ENCODE results near the gene COL13A1.

The COL13A1 gene

DNA sequence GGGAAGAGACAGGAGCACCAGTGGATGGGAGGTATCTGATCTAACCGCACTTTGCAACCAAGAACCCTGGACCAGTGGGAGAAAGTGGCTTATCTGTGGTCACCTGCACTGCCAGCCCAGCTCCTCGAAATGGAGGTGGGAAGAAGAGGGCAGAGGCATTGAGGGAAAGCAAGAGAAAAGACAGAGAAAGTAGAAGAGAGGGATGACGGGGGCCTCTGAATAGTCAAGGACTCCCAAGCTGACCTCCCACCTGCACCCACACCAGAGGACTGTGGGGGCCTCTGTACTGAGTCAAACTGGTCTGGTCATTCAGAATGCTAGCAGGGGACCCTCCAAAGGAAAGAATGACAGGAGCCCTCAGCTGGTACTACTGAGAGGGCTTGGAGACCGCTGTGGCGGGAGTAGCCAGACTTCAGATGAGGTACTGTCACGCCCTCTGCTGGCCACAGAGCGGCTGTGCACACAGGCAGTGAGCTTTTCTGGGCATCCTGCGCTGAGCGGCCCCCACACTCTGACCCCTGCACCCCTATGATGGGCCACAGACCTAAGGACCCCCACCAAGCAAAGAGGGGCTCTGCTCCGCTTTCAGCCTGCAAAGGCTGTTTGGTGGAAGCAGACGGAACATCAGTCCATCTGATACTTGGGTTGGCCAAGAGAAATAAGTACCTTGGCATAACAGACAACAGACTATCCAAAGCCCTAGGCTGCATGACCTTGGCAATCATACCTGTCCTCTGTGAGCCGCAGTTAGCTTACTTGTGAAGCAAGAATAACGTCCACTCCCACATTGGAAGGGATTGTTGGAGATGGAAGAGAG, 112.9 kb downstream of the COL13A1 start:
- peak in 2 of 4 experiments; percentile 22 to 30 for DNase-seq

DNA sequence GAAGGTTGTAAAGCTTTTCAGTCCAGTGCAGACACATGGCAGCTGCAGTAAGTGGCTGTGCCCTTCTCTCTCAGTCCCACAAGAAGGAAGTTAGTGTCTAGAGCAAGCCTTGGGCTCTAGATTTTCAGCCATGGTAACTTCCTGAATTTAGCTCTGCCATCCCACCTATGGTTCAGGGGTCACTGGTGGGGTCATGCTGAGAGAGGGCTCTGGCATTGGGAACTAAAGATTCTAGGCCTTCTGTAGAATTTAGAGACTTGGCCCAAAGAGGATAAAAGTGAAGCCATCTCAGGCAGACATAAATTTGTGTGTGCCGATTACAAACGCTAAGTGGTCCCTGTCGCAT, 113.5 kb downstream of the COL13A1 start:
- no peak for DNase-seq

DNA sequence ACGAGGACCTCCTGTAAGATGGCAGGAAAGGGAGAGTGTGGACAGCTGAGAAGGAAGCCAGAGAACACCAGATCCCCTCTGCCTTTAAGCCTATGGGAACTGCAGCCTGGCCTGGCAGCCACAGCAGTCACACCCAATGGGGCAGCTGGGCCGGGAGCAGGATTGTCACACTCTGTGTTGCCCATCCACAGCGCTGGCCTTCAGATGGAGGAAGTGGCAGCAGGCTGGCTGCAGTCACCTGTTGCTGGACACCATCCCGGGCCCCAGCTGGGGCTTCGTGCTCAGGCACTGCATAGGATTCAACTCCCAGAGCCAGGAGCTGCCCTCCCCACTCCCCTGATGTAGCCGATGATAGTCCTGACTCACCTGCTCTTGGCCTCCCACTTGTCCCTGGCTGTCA, 114.4 kb downstream of the COL13A1 start:
- DNase-seq = no peak

DNA sequence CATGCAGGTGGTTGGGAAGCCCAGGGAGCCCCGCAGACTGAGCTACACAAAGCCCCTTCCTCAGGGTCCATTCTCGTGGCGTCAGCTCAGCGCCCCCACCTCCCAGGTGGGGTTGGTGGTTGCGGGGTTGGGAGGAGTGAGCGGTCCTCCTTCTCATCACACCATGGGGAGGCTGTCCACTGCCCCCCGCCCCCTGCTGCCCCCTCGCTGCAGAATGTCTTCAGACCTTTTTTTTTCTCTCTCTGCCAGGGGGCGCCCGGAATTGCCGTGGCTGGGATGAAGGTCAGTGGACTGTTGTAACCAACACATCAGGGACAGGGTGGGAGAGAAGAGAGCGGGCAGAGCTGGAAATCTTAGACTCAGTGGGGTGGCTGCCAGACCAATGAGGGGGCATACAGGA, 116.3 kb downstream of the COL13A1 start:
- no peak for DNase-seq

DNA sequence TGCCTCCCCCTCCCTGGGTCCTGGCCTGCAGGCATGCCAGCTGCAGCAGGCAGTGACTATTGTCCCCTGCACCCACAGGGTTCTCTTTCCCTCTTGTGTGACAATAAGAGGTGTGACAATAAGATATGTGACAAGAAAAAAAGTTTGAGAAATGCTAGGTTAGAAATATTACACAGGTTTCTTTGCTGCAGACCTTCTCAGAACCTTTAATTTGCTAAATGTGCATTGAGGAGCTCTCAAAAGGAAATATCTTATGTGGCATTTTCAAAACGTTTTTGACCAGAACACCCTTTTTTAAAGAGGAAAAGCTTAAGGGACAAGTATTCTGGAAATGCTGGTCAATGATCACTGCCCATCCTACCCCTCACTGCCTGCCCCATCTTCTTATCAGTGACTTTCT, 117.5 kb downstream of the COL13A1 start:
- no peak for DNase-seq

DNA sequence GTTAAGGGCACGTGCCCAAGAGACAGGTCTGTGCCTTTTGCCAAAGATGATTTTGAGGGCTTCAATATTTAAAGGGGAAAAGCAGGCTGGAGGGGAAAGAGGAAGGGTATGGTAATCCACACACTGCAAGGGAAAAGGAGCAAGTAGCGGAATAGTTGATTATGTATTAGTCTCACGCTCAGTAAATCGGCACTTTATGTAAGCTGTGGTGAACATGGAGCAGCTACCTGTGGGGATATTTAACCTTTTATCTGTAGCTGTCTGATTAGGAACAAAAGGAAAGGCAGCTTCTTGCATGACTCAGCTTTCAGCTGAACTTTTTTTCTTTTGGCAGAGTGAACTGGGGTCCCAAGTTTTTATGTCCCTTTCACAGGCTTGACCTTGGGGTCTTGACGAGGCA, 123.4 kb downstream of the COL13A1 start:
- DNase-seq = no peak

DNA sequence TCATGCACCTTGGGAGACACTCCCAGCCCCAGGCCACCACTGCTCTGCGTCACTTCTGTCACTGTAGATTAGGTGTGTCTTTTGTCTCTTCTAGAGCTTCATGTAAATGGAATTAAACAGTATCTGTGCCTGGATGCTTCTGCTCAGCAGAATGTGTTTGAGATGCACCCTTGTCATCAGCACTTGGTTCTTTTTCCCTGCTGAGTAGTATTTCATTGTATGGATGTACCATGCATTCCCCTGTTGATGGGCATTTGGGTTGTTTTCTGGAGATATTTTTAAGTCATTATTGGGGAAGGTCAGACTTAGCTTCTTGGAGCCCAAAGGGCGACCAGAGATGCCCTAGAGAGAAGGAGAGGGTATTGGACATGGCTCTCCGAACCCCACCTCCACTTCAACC, 126.6 kb downstream of the COL13A1 start:
- DNase-seq = no peak

DNA sequence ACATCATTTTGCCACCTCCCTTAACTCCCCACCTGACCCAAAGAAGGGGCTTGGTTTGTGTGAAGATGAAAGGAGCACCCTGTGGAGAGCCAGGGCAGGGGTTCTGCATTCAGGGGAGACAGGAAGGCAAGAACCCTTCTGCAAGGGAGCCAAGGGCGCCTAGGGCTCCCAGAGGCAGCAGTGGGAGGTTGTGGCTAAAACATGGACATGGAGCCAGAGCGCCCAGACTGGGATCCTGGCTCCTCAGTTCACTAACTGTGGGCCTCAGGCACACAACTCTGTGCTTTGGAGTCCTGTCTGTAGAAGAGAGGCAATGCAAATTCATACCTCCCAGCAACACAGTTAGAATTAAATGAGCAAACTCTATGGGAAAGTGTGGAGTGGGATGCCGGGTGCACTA, 127.9 kb downstream of the COL13A1 start:
- no peak for DNase-seq

DNA sequence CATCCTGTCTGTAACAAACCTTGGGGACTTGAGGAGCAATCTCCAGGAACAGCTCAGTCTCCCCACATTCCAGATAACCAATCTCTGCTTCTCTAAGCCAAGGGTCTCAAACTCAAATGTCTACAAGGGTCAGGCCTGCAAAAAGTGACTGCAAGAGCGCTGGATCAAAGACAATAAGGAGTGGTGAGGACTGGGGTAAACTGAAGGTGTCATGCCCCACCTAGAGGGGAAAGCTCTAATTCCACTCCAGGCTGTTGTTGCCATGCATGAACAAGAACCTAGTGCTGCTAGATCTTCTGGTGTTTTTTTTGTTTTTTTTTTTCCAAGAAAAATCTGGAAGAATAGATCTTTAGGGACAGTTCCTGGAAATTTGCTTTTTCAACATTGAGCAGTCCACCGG, 133.1 kb downstream of the COL13A1 start:
- DNase-seq = no peak

DNA sequence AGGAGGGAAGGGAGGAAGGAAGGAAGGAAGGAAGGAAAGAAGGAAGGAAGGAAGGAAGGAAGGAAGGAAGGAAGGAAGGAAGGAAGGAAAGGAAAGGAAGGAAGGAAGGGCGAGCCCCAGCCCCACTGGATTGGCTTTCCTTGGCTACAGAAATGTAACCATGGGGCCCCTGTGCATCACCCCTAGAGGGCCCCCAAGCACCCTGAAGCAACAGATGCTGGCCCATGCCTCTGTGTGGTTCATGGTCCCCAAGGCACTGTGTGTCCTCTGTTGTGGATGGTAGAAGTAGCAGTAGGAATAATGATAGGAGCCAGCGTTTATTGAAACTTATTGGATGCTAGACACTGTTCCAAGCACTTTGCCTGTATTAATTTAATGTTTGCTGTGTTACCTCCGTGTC, 134.4 kb downstream of the COL13A1 start:
- DNase-seq = no peak

DNA sequence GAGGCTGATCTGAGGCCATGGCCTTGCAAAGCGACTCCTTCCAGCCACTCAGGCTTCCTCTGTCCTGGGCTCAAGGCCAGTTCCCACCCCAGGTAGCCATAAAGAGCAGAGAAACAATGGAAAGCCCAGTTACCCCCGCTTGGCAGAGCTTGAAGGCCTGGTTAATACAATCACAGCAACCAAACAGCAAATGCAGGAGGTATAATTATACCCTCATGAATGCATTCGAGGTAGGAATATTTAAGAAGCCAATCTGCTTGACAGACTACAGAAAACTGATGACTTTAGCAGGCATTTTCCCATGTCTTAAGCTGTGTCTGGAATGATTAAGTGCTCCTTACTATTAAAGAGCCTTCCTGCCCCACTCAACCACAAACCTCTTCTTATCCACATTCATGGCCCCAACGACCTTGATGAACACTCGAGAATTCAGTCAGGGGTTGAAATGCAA, 136.9 kb downstream of the COL13A1 start:
- DNase-seq = no peak

DNA sequence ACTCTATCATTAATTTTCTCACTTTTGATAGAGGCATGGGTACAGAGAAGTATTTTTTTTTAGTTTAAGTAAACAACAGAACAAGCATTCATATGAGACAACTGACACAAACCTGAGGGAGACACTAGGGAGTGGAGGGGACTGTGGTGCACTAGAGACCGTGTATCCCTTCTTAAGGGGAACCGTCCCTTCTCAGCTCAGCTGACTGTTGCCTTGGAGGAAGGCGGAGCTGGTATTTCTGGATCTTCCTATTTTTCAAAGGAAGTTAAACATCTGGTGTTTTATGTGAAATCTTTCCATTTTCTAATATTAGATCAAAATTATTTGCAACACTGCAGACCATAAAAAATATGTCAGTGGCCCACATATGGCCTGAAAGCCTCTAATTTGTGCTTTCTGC, 137.4 kb downstream of the COL13A1 start:
- no peak for DNase-seq

DNA sequence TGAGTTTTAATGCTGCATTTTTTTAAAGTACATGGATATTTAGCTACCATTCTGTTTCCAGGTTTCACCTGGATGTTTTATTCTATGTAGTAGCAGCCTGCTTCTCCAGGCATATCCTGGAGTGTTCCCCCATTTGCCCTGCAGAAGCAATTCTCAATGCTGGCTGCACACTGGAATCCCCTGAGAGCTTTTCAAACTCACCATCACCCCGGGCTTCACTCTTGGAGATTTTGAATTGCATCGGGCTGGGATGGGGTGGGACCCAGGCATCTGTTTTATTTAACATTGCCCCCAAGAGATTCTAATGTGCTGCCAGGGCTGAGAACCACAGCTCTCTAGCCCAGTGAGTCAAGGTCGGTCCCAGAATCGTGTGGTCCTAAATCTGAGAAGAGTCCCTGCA, 137.8 kb downstream of the COL13A1 start:
- no peak for DNase-seq

DNA sequence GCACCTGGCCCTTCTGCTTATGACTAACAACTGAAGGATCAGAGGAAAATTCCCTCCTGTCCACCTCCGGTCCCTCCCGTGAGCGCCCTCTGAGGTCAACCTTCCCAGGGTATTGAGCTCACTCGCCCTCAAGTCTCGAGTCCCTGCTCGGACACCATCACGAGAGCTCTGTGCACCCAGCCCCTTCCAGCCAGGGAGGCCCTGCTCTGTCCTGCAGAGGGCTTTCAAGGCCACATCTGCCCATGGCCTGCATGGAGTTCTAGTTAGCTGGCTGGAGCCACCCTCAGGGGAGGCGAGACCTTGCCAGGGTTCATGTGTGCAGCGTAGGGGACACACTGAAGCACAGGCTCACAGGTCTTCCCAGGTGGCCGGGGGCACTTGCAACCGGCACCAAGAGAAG, 140.0 kb downstream of the COL13A1 start:
- DNase-seq = no peak

DNA sequence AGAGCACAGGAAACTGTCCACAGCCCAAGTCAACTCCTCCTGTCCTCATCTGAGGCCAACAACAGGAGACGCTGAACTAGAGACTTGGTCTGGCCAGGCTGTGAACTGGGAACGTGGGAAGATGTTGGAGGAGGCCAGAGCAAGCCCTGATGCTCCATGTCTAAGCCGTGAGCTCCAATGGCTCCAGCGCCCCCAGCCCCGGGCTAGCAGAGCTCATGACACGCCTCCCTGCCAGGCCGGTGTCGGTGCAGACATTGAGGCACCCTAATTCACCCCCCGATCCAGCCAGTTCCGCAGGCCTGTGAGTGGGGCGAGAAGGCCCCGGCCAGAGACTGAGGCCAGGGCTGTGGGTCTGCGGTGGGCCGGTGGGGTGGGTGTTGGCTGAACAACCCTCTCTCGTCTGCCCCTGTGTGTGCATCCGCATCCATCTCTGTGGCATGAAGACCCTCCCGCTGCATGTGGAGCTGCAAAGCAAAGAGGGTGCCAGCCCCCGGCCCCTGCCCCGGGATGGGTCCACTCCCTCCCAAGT, 141.7 kb downstream of the COL13A1 start:
- DNase-seq = no peak

DNA sequence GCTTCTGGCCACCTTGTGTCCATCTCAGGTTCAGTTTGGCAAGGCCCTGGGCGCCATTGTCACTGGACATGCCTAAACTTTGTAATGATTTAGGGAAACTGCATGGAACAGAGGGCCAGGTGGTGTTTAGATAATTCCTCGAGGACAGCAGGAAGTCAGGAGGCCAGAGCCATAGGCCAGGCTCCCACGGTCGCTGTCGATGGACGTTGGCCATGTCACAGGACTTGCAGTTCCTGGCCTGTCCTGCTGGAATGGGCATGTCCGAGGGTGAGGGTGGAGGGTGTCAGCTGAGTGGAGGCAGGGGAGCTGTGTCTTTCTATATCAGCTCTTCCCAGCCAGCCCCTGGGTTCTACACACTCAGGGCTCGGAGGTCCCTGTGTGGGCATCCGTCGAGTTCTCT, 143.1 kb downstream of the COL13A1 start:
- DNase-seq = no peak

DNA sequence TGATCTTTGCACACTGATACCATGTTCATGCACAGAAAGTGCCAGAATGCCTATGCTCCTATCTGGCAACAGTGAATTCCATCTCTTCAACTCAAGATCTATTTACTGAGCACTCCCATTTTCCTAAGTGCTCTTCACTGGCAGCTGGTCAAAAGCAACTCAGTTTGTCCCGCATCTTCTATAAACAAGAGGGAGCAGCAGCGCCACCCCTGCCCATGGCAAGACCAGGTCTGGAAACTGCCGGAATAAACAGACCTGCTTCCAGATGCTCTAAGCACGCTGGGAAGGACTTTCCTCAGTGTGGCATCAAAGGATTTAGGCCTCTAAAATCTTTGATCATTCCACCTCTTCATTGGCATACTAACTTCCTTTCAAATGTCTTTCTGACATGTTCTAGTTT, 146.6 kb downstream of the COL13A1 start:
- no peak for DNase-seq

DNA sequence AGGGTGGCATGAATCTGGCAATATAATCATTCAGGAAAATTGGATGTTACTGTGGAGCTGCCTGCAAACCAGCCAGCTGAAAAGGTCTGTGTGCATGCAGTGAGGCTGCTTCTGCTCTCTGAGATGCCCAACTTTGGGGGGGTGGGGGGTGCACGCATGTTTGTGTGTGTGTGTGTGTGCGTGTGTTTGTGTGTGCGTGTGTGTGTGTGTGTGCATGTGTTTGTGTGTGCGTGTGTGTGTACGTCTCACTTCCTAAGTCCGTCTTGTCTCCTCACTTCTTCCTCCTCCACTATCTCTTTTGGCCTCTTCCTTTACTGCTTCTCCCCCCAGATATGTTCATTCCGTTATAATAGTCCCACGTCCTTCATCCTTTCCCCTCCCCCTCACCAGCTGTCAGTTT, 148.1 kb downstream of the COL13A1 start:
- no peak for DNase-seq

DNA sequence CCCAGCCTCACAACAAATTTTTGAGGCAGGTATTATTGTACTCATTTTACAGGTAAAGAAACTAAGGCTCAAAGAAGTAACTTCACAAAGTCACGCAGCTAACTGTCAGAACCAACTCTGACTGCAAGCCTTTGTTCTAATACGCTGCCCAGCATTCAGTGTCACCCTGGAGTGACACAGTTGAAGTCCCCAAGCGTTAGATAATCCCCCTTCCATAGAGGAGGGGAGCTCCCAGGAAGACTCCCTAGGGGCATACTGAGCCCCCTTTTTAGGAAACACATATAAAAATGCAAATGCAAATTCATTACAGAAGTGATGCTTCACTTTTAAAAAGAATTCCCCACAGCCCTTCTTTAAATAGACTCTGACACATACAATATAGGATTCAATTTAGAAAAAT, 150.0 kb downstream of the COL13A1 start:
- DNase-seq = no peak

DNA sequence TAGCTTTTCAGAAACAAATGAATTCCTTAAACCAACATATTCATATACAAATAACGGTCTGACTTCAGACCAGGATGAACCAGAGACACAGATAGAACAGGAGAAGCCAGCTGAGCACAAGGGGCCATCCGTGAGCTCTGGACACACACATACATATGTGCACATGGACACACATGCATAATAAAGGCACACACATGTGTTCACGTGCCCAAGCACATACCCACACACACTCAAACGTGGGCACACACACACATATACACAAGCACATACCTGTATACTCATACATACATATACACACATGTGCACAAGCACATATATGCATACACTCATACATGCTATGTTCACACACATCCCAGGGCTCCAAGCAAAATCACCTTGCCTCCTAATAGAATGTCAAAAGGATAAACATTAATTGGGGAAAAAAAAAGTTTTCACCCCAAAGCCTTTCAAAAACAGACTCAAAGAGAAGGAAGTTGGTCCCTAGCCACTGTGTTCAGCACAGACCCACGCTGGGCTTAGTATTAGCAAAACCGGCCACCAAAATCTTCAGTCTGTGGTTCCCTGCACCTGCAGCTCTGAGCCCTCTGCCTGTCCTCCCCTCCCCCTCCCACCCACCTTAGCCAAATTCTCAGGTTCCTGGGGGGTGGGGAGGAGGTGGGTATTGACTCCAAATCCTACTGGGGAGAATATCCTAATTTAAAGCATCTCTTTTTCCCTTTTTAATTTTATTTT, 150.5 kb downstream of the COL13A1 start:
- no peak for DNase-seq

DNA sequence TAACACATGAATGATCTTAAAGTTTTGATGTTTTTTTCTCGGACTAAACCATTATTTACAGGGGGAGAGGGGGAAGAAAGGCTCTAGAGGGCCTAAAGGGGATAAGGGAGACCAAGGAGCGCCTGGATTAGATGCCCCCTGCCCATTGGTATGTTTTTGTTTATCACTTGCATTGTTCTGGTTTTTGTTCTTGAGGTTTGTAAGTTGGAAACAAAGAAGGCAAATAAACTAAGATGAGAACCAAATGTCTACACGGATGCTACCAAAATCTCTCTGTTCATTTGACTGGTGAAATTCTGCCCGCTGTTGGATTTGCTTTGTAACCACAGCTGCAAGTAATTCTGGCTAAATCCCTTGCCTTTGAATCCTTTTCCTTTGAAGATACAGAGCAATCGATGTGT, 151.1 kb downstream of the COL13A1 start:
- no peak for DNase-seq

DNA sequence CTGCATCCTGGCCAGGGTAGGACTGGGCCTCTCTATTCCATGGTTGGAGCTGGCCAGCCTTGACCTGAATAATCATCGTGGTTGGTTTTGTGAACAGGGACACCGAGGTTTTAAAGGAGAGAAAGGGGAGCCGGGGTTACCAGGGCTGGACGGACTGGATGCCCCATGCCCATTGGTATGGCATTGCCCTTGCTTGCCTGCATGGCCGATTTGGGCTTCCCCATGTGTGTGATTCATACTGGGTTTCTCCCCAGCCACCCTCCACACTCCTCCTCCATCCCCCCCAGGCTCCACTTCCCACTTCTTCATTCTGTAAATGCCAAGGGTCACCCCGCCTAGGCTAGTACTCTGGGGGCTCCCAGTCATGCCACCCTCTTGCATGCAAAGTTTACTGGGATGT, 152.1 kb downstream of the COL13A1 start:
- DNase-seq = no peak

DNA sequence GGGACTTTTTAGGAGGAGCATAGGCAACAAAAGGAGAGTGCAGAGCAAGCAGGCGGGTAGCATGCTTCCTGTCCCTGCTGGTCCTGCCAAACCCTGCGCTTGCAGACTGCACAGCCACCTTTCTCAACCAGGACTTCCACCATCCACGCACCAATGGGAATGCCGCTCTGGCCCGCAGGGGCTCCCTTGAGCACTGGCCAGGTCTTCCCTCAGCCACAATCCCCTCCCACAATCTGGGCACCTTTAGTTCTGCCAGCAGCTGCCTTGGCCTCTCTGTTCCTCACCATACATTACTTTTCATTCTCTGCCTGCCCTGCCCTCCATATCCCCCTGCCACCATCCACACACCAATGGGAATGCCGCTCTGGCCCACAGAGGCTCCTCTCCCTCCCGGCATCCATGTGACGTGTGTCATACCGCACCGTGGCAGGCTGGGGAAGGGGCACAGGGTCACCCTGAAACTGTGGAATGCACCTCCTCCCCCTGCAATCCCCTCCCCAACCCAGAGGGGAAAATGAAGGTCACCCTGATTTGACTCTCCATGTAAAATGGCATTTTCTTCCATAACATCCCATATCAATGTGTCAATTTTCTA, 153.6 kb downstream of the COL13A1 start:
- no peak for DNase-seq

Measured in activated CD4-positive, CD25-positive, alpha-beta regulatory T cell (primary cell).